ENCODE results near the gene R3HDM2. TPM values are rescaled to one million over a fixed set of nuclear protein-coding genes. Genes with fewer than 3 reads are reported as not detected.

Gene R3HDM2
- total and polyA plus RNA-seq, 2 experiments from 2014 or later, result 13.4 to 28.7 TPM

- DNase-seq (ENCODE audit: low spot score), result peak; percentile 93
- Histone ChIP-seq H4K20me1 (ENCODE audit: insufficient read depth, poor library complexity, severe bottlenecking) (no peaks in the 10 kb centered on the region), H3K79me2 (no peaks in the 10 kb centered on the region), H3K4me3 (peak overlapping the region; percentile 41), H3K36me3 (replicated peaks; ENCODE audit: insufficient read depth, low read depth) (no peaks in the 10 kb centered on the region), H3K27me3 (no peaks in the 10 kb centered on the region), H3K27ac (peak overlapping the region; percentile 90), H3K4me1 (ENCODE audit: insufficient read depth) (peaks cover 6% of the 10 kb centered on the region), H3K9me3 (ENCODE audit: low read depth) (no peaks in the 10 kb centered on the region), H3K9me2 (replicated peaks; ENCODE audit: insufficient read depth) (no peaks in the 10 kb centered on the region), H3K4me2 (peak overlapping the region; percentile 86), H2AFZ (peak overlapping the region; percentile 69)
- 0% methylated on average over 28 of the region's 28 CpGs for WGBS (ENCODE audit: low lambda C conversion rate, missing lambda C conversion rate)
- TF ChIP-seq EZH2phosphoT487 (IDR thresholded peaks at IDR 0.05; ENCODE audit: low read depth, severe bottlenecking, unreplicated experiment) (no peak), EZH2 (IDR thresholded peaks at IDR 0.05; ENCODE audit: borderline replicate concordance) (no peak), CTCF (IDR thresholded peaks at IDR 0.05; ENCODE audit: poor library complexity) (peak; percentile 98)
These were observed 31.5 kb upstream of the R3HDM2 start for GRCh38 chr12:57462251-57462911.

- Histone ChIP-seq H3K4me2 (peak overlapping the region; percentile 86), H3K27ac (peak overlapping the region; percentile 90), H4K20me1 (ENCODE audit: insufficient read depth, poor library complexity, severe bottlenecking) (no peaks in the 10 kb centered on the region), H3K4me3 (peak overlapping the region; percentile 41), H3K9me2 (replicated peaks; ENCODE audit: insufficient read depth) (no peaks in the 10 kb centered on the region), H3K9me3 (ENCODE audit: low read depth) (no peaks in the 10 kb centered on the region), H3K79me2 (no peaks in the 10 kb centered on the region), H3K27me3 (no peaks in the 10 kb centered on the region), H3K4me1 (ENCODE audit: insufficient read depth) (peaks cover 6% of the 10 kb centered on the region), H3K36me3 (replicated peaks; ENCODE audit: insufficient read depth, low read depth) (no peaks in the 10 kb centered on the region), H2AFZ (peak overlapping the region; percentile 69)
- no peak for DNase-seq (ENCODE audit: low spot score)
- no peak for TF ChIP-seq EZH2phosphoT487 (IDR thresholded peaks at IDR 0.05; ENCODE audit: low read depth, severe bottlenecking, unreplicated experiment)
- TF ChIP-seq CTCF (IDR thresholded peaks at IDR 0.05; ENCODE audit: poor library complexity), result no peak
- no peak for TF ChIP-seq EZH2 (IDR thresholded peaks at IDR 0.05; ENCODE audit: borderline replicate concordance)
- whole genome bisulfite sequencing (ENCODE audit: low lambda C conversion rate, missing lambda C conversion rate), result 1% methylated on average over 9 of the region's 9 CpGs
These were observed 31.0 kb upstream of the R3HDM2 start for GRCh38 chr12:57461917-57462250.

DNA sequence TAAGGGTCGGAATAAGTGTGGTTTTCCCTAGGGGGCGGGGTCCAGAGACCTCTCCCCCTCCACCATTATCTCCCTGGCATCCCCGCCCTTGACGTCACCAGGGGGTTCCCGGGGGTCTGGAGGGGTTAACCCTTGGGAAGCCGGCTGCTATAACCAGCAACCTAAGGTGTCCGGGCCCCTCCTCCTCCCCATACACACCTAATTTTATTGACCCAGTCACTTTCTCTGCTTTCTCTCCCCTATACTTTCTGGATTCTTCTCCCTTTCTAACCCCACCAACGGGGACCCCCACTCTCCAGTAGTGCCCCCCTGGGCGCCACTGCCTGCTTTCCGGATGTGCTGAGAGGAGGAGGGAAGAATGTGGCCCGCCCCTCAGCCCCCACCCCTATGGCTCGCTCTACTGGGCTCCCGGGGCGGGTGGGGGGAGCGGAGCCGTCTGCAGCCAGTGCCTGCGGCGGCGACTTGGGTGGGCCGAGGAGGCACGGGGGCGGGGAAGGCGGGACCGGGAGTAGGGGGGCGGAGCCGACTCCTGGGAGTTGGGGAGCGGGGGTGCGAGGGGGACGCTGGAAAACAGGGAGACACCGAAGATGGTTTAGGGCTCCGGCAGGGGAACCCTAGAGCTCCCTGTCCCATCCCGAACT, 30.6 kb upstream of the R3HDM2 start:
- no peak for TF ChIP-seq CTCF (IDR thresholded peaks at IDR 0.05; ENCODE audit: poor library complexity)
- no peak for TF ChIP-seq EZH2 (IDR thresholded peaks at IDR 0.05; ENCODE audit: borderline replicate concordance)
- no peak for TF ChIP-seq EZH2phosphoT487 (IDR thresholded peaks at IDR 0.05; ENCODE audit: low read depth, severe bottlenecking, unreplicated experiment)
- WGBS (ENCODE audit: low lambda C conversion rate, missing lambda C conversion rate), result 0% methylated on average over 16 of the region's 32 CpGs
- Histone ChIP-seq H2AFZ (peak overlapping the region; percentile 69), H3K4me1 (ENCODE audit: insufficient read depth) (peaks cover 6% of the 10 kb centered on the region), H3K27me3 (no peaks in the 10 kb centered on the region), H3K9me2 (replicated peaks; ENCODE audit: insufficient read depth) (no peaks in the 10 kb centered on the region), H4K20me1 (ENCODE audit: insufficient read depth, poor library complexity, severe bottlenecking) (no peaks in the 10 kb centered on the region), H3K9me3 (ENCODE audit: low read depth) (no peaks in the 10 kb centered on the region), H3K4me2 (peak overlapping the region; percentile 86), H3K27ac (peak overlapping the region; percentile 90), H3K36me3 (replicated peaks; ENCODE audit: insufficient read depth, low read depth) (no peaks in the 10 kb centered on the region), H3K79me2 (no peaks in the 10 kb centered on the region), H3K4me3 (peak overlapping the region; percentile 41)
- peak; percentile 89 for DNase-seq (ENCODE audit: low spot score)
